Stimulated activated CD8-positive, alpha-beta memory T cell treated with anti-CD3 and anti-CD28 coated beads, Interleukin-15, amount 100 ng/mL, for 48 hours (primary cell): ENCODE measurements around the gene FOXRED1.
A peak's percentile ranks its signal among the peaks of the same experiment; 100 is the strongest.
"Not testable (repeated sequence)": the region's sequence is repeated elsewhere in the genome, so short reads cannot be mapped to it uniquely, and the experiment has no call there.

ENCODE experiments used
- DNase-seq, 2 donors: peaks; one replicate each; pipeline ENCODE4 v3.0.0-alpha.2; 2020; ENCODE audit warnings: low read depth in 2 of 2

FOXRED1 gene

GRCh38 chr11:126277322-126277721, 8.4 kb downstream of the FOXRED1 start:
- no peak for DNase-seq

GRCh38 chr11:126277780-126278179, 8.8 kb downstream of the FOXRED1 start:
- no peak for DNase-seq

- DNase-seq: no peak
Observed at GRCh38 chr11:126279191-126279590, 10.2 kb downstream of the FOXRED1 start.

GRCh38 chr11:126280595-126280994, 11.6 kb downstream of the FOXRED1 start:
- DNase-seq: no peak

- no peak for DNase-seq
Observed at GRCh38 chr11:126281245-126281644, 12.3 kb downstream of the FOXRED1 start.

GRCh38 chr11:126281666-126282175, 12.8 kb downstream of the FOXRED1 start:
- DNase-seq: no peak

- no peak for DNase-seq
Observed at GRCh38 chr11:126282361-126282735, 13.4 kb downstream of the FOXRED1 start.

- DNase-seq: peak; percentile 28 to 34
Observed at GRCh38 chr11:126282736-126283591, 14.0 kb downstream of the FOXRED1 start, which contains the start of gene TIRAP. TIRAP (plus strand) TSS chr11:126283093; CDS start chr11:126290895, 7,802 bp downstream.

GRCh38 chr11:126284829-126285228, 15.9 kb downstream of the FOXRED1 start:
- DNase-seq: peak; percentile 72

GRCh38 chr11:126288237-126288636, 19.3 kb downstream of the FOXRED1 start:
- no peak for DNase-seq

- no peak for DNase-seq
Observed at GRCh38 chr11:126290887-126291286, 21.9 kb downstream of the FOXRED1 start.

GRCh38 chr11:126293726-126294125, 24.8 kb downstream of the FOXRED1 start:
- no peak for DNase-seq

- no peak for DNase-seq
Observed at GRCh38 chr11:126297004-126297403, 28.1 kb downstream of the FOXRED1 start.

- DNase-seq: peak; percentile 85 to 86
Observed at GRCh38 chr11:126303623-126304456, 34.9 kb downstream of the FOXRED1 start, which contains the start of gene DCPS. DCPS (plus strand) TSS chr11:126304060; CDS start chr11:126304081, 21 bp downstream.

- DNase-seq: no peak
Observed at GRCh38 chr11:126304457-126305075, 35.6 kb downstream of the FOXRED1 start.

GRCh38 chr11:126305699-126306098, 36.7 kb downstream of the FOXRED1 start:
- no peak for DNase-seq

GRCh38 chr11:126307706-126308105, 38.8 kb downstream of the FOXRED1 start:
- DNase-seq: no peak

- DNase-seq: no peak
Observed at GRCh38 chr11:126308271-126308671, 39.3 kb downstream of the FOXRED1 start.

GRCh38 chr11:126308771-126309170, 39.8 kb downstream of the FOXRED1 start:
- not testable (repeated sequence) for DNase-seq

- DNase-seq: no peak
Observed at GRCh38 chr11:126310200-126310991, 41.4 kb downstream of the FOXRED1 start.

GRCh38 chr11:126310992-126311310, 42.0 kb downstream of the FOXRED1 start:
- no peak for DNase-seq
